WTC11 (cell line): Measurements from ENCODE around the gene GPR157. TPM values are rescaled to one million over a fixed set of nuclear protein-coding genes. Genes with fewer than 3 reads are reported as not detected.

Source experiments
- ATAC-seq: fragments of 200-7000 bp; cut with Tn5 transposase; 2 replicates; pipeline ENCODE4 v1.10.0; 2021; ENCODE audit warnings: mild to moderate bottlenecking, moderate library complexity
- CTCF ChIA-PET: fragments of 300-600 bp; sonication (Branson Sonifier 250); formaldehyde crosslinking; loops from one replicate; lab custom pipeline; 2021; ENCODE audit warnings: antibody characterized with exemption; lab: Charles Lee
- POLR2A ChIA-PET: fragments of 350-600 bp; sonication (Branson Sonifier 250); formaldehyde crosslinking; loops from one replicate; lab custom pipeline; 2021; ENCODE audit warnings: antibody characterized with exemption; lab: Charles Lee
- DNase-seq: peaks from one replicate; pipeline ENCODE4 v3.0.0; 2021; ENCODE audit warnings: low spot score
- H3K27ac Mint-ChIP-seq: 2 replicates; pipeline ENCODE4 v1.8.0; 2021; ENCODE audit warnings: mixed read lengths
- H3K27me3 Mint-ChIP-seq: 2 replicates; pipeline ENCODE4 v1.8.0; 2021; ENCODE audit warnings: low read depth, mild to moderate bottlenecking, moderate library complexity, mixed read lengths
- H3K36me3 Mint-ChIP-seq: 2 replicates; pipeline ENCODE4 v1.8.0; 2021; ENCODE audit warnings: mixed read lengths
- H3K4me1 Mint-ChIP-seq: 2 replicates; pipeline ENCODE4 v1.8.0; 2022; ENCODE audit warnings: mixed read lengths
- H3K4me3 Mint-ChIP-seq: 2 replicates; pipeline ENCODE4 v1.8.0; 2021; ENCODE audit warnings: mild to moderate bottlenecking, moderate library complexity, mixed read lengths
- H3K9me3 Mint-ChIP-seq: 2 replicates; pipeline ENCODE4 v1.8.0; 2021; ENCODE audit warnings: mixed read lengths
- EMX1 ChIP-seq: fragments of 250-450 bp; sonication (Bioruptor Pico); IDR thresholded peaks from 2 replicates; pipeline ENCODE4 v1.8.0; 2021; ENCODE audit warnings: mild to moderate bottlenecking
- ETV6 ChIP-seq: sonication (generic); formaldehyde crosslinking; IDR thresholded peaks from 2 replicates; pipeline ENCODE4 v1.8.1; 2022; ENCODE audit warnings: mild to moderate bottlenecking, missing genetic modification reagents
- GTF2I ChIP-seq: fragments of 250-450 bp; sonication (Bioruptor Pico); conservative IDR thresholded peaks from 2 replicates; pipeline ENCODE4 v1.4.0; 2021; ENCODE audit warnings: mild to moderate bottlenecking
- IRF2 ChIP-seq: sonication (generic); formaldehyde crosslinking; IDR thresholded peaks from 2 replicates; pipeline ENCODE4 v1.8.0; 2022; ENCODE audit warnings: low read depth, missing genetic modification reagents, borderline replicate concordance
- MYBL2 ChIP-seq: sonication (generic); formaldehyde crosslinking; IDR thresholded peaks from 2 replicates; pipeline ENCODE4 v1.8.1; 2023; ENCODE audit warnings: mild to moderate bottlenecking, moderate library complexity, missing genetic modification reagents
- PRRX2 ChIP-seq: fragments of 250-450 bp; sonication (Bioruptor Pico); IDR thresholded peaks from 2 replicates; pipeline ENCODE4 v1.8.0; 2021; ENCODE audit warnings: mild to moderate bottlenecking
- SP1 ChIP-seq: sonication (generic); formaldehyde crosslinking; conservative IDR thresholded peaks from 2 replicates; pipeline ENCODE4 v1.8.1; 2022; ENCODE audit warnings: missing genetic modification reagents
- TEAD1 ChIP-seq: sonication (generic); formaldehyde crosslinking; IDR thresholded peaks from 2 replicates; pipeline ENCODE4 v1.8.0; 2022; ENCODE audit warnings: mild to moderate bottlenecking, missing genetic modification reagents
- ZNF121 ChIP-seq: sonication (generic); formaldehyde crosslinking; IDR thresholded peaks from 2 replicates; pipeline ENCODE4 v1.8.0; 2023; ENCODE audit warnings: missing genetic modification reagents
- ZNF416 ChIP-seq: fragments of 250-450 bp; sonication (Bioruptor Pico); IDR thresholded peaks from 2 replicates; pipeline ENCODE4 v1.9.0; 2021; ENCODE audit warnings: mild to moderate bottlenecking, inconsistent platforms
- total RNA-seq: library from RNA; stranded (reverse); gene quantifications from 3 replicates; pipeline ENCODE4 v1.2.3, GENCODE V29; 2021
- TF ChIP-seq, protein P1 (sequence below): sonication (generic); formaldehyde crosslinking; IDR thresholded peaks from 2 replicates; pipeline ENCODE4 v1.8.1; 2023; ENCODE audit warnings: mild to moderate bottlenecking, missing genetic modification reagents
- TF ChIP-seq, protein P2 (sequence below): fragments of 250-450 bp; sonication (Bioruptor Pico); conservative IDR thresholded peaks from 2 replicates; pipeline ENCODE4 v1.9.0; 2021; ENCODE audit warnings: mild to moderate bottlenecking
- TF ChIP-seq, protein P3 (sequence below): sonication (generic); formaldehyde crosslinking; IDR thresholded peaks from 2 replicates; pipeline ENCODE4 v1.8.1; 2023; ENCODE audit warnings: mild to moderate bottlenecking, missing genetic modification reagents
- TF ChIP-seq, protein P4 (sequence below): sonication (generic); formaldehyde crosslinking; IDR thresholded peaks from 2 replicates; pipeline ENCODE4 v1.8.0; 2022; ENCODE audit warnings: mild to moderate bottlenecking, missing genetic modification reagents
- TF ChIP-seq, protein P5 (sequence below): fragments of 250-450 bp; sonication (Bioruptor Pico); IDR thresholded peaks from 2 replicates; pipeline ENCODE4 v1.9.0; 2021; ENCODE audit warnings: mild to moderate bottlenecking
- TF ChIP-seq, protein P6 (sequence below): sonication (generic); formaldehyde crosslinking; IDR thresholded peaks from 2 replicates; pipeline ENCODE4 v1.8.1; 2023; ENCODE audit warnings: mild to moderate bottlenecking, missing genetic modification reagents, moderate library complexity
- TF ChIP-seq, protein P7 (sequence below): sonication (generic); formaldehyde crosslinking; IDR thresholded peaks from 2 replicates; pipeline ENCODE4 v1.8.0; 2023; ENCODE audit warnings: missing genetic modification reagents
- TF ChIP-seq, protein P8 (sequence below): fragments of 250-450 bp; sonication (Bioruptor Pico); IDR thresholded peaks from 2 replicates; pipeline ENCODE4 v1.9.0; 2021; ENCODE audit warnings: moderate library complexity, mild to moderate bottlenecking, inconsistent platforms, borderline replicate concordance
- TF ChIP-seq, protein P9 (sequence below): fragments of 250-450 bp; sonication (Bioruptor Pico); IDR thresholded peaks from 2 replicates; pipeline ENCODE4 v2.1.2; 2022; ENCODE audit warnings: mild to moderate bottlenecking, moderate library complexity
- TF ChIP-seq, protein P10 (sequence below): sonication (generic); formaldehyde crosslinking; IDR thresholded peaks from 2 replicates; pipeline ENCODE4 v1.8.0; 2022; ENCODE audit warnings: mild to moderate bottlenecking, missing genetic modification reagents

Gene GPR157
- total RNA-seq, 1 experiment from 2014 or later = 6.0 TPM

DNA sequence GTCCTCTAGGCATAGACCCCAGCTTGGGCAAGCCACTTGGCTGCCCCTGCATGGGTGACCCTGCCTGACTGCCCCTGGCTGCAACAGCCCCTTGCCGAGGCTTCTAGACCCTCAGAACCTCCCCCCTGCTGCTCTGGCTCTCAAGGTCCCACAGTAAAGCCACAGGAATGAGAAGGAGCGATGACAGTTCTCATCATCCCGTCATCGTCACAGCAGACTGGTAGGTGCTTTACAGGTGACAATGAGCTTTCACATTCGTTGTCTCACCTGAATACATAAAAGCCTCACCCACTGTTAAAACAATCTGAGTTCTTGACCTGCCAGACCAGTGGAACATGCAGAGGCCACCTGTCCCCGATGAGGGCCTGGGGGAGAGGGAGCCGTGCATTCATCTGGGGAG, 36.0 kb upstream of the GPR157 start (continued):
- TF ChIP-seq, protein P1, sequence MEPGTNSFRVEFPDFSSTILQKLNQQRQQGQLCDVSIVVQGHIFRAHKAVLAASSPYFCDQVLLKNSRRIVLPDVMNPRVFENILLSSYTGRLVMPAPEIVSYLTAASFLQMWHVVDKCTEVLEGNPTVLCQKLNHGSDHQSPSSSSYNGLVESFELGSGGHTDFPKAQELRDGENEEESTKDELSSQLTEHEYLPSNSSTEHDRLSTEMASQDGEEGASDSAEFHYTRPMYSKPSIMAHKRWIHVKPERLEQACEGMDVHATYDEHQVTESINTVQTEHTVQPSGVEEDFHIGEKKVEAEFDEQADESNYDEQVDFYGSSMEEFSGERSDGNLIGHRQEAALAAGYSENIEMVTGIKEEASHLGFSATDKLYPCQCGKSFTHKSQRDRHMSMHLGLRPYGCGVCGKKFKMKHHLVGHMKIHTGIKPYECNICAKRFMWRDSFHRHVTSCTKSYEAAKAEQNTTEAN (CRISPR knock-in tag) = no peak
- TF ChIP-seq, protein P2, sequence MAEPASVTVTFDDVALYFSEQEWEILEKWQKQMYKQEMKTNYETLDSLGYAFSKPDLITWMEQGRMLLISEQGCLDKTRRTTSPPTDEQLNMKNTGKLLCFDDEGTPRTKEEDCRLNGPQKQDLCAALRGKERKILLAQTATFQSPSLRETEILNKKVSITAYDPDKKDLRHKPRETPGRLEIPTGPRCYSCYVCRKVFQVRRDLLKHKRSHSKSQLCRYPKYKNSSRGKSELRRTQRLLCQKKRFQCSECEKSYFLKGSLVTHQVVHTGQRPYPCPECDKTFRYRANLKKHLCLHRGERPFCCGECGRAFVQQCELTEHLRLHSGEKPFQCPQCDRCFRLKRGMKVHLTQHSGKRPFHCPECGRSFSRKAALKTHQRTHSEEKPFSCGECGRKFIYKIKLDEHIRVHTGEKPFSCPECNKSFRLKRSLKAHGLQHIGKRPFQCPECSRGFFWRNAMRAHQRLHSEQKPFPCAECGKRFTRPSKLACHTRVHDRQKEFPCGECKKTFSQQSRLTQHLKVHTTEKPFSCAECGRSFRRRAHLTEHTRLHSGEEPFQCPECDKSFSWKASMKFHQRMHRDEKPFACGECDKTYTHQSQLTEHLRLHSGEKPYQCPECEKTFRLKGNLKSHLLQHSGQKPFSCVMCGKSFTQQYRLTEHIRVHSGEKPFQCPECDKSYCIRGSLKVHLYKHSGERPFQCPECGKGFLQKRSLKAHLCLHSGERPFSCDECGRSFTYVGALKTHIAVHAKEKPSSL = no peak
- TF ChIP-seq, protein P3, sequence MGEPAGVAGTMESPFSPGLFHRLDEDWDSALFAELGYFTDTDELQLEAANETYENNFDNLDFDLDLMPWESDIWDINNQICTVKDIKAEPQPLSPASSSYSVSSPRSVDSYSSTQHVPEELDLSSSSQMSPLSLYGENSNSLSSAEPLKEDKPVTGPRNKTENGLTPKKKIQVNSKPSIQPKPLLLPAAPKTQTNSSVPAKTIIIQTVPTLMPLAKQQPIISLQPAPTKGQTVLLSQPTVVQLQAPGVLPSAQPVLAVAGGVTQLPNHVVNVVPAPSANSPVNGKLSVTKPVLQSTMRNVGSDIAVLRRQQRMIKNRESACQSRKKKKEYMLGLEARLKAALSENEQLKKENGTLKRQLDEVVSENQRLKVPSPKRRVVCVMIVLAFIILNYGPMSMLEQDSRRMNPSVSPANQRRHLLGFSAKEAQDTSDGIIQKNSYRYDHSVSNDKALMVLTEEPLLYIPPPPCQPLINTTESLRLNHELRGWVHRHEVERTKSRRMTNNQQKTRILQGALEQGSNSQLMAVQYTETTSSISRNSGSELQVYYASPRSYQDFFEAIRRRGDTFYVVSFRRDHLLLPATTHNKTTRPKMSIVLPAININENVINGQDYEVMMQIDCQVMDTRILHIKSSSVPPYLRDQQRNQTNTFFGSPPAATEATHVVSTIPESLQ (CRISPR knock-in tag) = no peak
- TF ChIP-seq, protein P4, sequence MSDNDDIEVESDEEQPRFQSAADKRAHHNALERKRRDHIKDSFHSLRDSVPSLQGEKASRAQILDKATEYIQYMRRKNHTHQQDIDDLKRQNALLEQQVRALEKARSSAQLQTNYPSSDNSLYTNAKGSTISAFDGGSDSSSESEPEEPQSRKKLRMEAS (CRISPR knock-in tag) = no peak
- TF ChIP-seq SP1 (CRISPR knock-in tag) (no peak), EMX1 (CRISPR knock-in tag) (no peak), TEAD1 (CRISPR knock-in tag) (no peak), ZNF121 (CRISPR knock-in tag) (no peak)
- TF ChIP-seq, protein P5, sequence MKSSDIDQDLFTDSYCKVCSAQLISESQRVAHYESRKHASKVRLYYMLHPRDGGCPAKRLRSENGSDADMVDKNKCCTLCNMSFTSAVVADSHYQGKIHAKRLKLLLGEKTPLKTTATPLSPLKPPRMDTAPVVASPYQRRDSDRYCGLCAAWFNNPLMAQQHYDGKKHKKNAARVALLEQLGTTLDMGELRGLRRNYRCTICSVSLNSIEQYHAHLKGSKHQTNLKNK = no peak

DNA sequence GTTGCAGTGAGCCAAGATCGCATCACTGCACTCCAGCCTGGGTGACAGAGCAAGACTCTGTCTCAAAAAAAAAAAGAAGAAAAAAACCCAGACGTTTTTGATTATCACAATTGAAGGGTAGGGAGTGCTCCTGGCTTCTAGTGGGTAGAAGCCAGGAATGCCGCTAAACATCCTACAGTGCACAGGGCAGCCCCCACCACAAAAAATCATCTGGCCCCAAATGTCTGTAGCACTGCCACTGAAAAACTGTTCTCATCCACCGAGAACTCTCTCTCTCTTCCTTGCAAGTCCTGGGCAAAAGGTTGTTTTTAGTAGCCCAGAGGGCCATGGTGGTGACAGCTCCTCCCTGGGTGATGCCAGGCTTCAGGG, 35.6 kb upstream of the GPR157 start:
- ChIA-PET CTCF (interaction anchor here (0.7 to 3.3 kb wide), 4 partner anchors 22 to 160 kb away, joined by 3 to 10 read pairs (median 6); no protein-coding TSS in a partner anchor), POLR2A (no interaction called here)
- Mint-ChIP-seq H3K27me3 (no peaks in the 10 kb centered on the region), H3K9me3 (no peaks in the 10 kb centered on the region), H3K4me1 (peaks cover 56% of the 10 kb centered on the region), H3K27ac (peak overlapping the region; percentile 65), H3K36me3 (peaks cover 5% of the 10 kb centered on the region; the same call in 1 of the 2 replicates), H3K4me3 (no peak overlapping the region)
- ATAC-seq (no peak), DNase-seq (no peak)
- TF ChIP-seq, protein P6, sequence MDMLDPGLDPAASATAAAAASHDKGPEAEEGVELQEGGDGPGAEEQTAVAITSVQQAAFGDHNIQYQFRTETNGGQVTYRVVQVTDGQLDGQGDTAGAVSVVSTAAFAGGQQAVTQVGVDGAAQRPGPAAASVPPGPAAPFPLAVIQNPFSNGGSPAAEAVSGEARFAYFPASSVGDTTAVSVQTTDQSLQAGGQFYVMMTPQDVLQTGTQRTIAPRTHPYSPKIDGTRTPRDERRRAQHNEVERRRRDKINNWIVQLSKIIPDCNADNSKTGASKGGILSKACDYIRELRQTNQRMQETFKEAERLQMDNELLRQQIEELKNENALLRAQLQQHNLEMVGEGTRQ (CRISPR knock-in tag) = no peak
- TF ChIP-seq MYBL2 = no peak

DNA sequence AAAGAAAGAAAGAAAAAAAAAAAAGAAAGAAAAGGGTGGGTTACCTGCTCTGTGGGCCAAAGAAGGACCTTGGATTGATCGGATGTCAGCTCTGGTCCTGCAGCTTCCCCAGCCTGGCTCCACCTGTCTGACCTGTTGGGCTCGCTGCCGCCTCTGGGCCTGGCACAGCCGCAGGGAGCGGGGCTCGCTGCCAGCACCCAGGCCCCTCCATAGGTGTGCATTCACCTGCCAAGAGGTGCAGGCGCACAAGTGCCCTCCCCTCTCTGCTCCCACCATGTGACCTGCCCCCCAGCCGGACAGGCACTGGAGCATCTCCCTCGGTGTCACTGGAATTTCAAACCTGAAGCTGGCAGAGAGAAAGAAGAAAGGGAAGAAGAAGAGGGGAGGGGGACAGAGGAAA, 33.1 kb upstream of the GPR157 start:
- CTCF ChIA-PET = interaction anchor here (1.3 to 1.9 kb wide), 4 partner anchors 20 to 313 kb away, joined by 3 to 9 read pairs (median 6); no protein-coding TSS in a partner anchor
- H3K4me3 Mint-ChIP-seq = no peak overlapping the region
- no peak for ATAC-seq
- TF ChIP-seq, protein P7, sequence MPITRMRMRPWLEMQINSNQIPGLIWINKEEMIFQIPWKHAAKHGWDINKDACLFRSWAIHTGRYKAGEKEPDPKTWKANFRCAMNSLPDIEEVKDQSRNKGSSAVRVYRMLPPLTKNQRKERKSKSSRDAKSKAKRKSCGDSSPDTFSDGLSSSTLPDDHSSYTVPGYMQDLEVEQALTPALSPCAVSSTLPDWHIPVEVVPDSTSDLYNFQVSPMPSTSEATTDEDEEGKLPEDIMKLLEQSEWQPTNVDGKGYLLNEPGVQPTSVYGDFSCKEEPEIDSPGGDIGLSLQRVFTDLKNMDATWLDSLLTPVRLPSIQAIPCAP (CRISPR knock-in tag) = no peak
- no peak for TF ChIP-seq IRF2 (CRISPR knock-in tag)
- no peak for TF ChIP-seq GTF2I (CRISPR knock-in tag)
- TF ChIP-seq, protein P8, sequence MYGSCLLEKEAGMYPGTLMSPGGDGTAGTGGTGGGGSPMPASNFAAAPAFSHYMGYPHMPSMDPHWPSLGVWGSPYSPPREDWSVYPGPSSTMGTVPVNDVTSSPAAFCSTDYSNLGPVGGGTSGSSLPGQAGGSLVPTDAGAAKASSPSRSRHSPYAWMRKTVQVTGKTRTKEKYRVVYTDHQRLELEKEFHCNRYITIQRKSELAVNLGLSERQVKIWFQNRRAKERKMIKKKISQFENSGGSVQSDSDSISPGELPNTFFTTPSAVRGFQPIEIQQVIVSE (CRISPR knock-in tag) = no peak
- TF ChIP-seq, protein P9, sequence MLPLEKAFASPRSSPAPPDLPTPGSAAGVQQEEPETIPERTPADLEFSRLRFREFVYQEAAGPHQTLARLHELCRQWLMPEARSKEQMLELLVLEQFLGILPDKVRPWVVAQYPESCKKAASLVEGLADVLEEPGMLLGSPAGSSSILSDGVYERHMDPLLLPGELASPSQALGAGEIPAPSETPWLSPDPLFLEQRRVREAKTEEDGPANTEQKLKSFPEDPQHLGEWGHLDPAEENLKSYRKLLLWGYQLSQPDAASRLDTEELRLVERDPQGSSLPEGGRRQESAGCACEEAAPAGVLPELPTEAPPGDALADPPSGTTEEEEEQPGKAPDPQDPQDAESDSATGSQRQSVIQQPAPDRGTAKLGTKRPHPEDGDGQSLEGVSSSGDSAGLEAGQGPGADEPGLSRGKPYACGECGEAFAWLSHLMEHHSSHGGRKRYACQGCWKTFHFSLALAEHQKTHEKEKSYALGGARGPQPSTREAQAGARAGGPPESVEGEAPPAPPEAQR (CRISPR knock-in tag) = no peak
- no peak for TF ChIP-seq ZNF416 (CRISPR knock-in tag)
- TF ChIP-seq, protein P4 (CRISPR knock-in tag) = no peak
- no peak for TF ChIP-seq PRRX2 (CRISPR knock-in tag)
- TF ChIP-seq ETV6 (CRISPR knock-in tag) = no peak
- no peak for TF ChIP-seq ZNF121 (CRISPR knock-in tag)
- no peak for TF ChIP-seq MYBL2
- TF ChIP-seq, protein P10, sequence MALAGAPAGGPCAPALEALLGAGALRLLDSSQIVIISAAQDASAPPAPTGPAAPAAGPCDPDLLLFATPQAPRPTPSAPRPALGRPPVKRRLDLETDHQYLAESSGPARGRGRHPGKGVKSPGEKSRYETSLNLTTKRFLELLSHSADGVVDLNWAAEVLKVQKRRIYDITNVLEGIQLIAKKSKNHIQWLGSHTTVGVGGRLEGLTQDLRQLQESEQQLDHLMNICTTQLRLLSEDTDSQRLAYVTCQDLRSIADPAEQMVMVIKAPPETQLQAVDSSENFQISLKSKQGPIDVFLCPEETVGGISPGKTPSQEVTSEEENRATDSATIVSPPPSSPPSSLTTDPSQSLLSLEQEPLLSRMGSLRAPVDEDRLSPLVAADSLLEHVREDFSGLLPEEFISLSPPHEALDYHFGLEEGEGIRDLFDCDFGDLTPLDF = no peak

More for the DNA sequence above, 33.1 kb upstream of the GPR157 start:
- Mint-ChIP-seq H3K27me3 (no peaks in the 10 kb centered on the region), H3K9me3 (no peaks in the 10 kb centered on the region), H3K27ac (no peak overlapping the region), H3K4me1 (peaks cover 51% of the 10 kb centered on the region), H3K36me3 (no peaks in the 10 kb centered on the region)
- POLR2A ChIA-PET = interaction anchor here (0.7 kb wide), 1 partner anchor 19 kb away, joined by 3 read pairs; no protein-coding TSS in a partner anchor
- DNase-seq = no peak
